Endothelial cell of umbilical vein (primary cell): ENCODE results near the gene SCP2. TPM values are rescaled to one million over a fixed set of nuclear protein-coding genes. Genes with fewer than 3 reads are reported as not detected.

Source experiments
- BruUV-seq: library from RNA; stranded (reverse); fragments of 400-500 nt; replicated peaks from 2 replicates; lab custom pipeline; 2021; lab: Mats Ljungman, UMichigan
- CTCF ChIA-PET: fragments of 300-600, 350-600 bp; sonication (Branson Sonifier 250); formaldehyde crosslinking; loops from one replicate; lab custom pipeline; 2021; ENCODE audit warnings: antibody characterized with exemption, inconsistent platforms; lab: Charles Lee
- POLR2A ChIA-PET: fragments of 300-600, 350-600 bp; sonication (Branson Sonifier 250); formaldehyde crosslinking; loops from one replicate; lab custom pipeline; 2021; ENCODE audit warnings: antibody characterized with exemption, inconsistent platforms; lab: Charles Lee
- DNase-seq: peaks from one replicate; pipeline ENCODE4 v3.0.0-alpha.2; 2011; ENCODE audit warnings: low read depth, low spot score
- FAIRE-seq: peaks from 2 replicates; lab custom pipeline; 2011; peaks lifted over from hg19 to GRCh38; lab: Jason Lieb, UNC
- H2AFZ ChIP-seq: 2 replicates; pipeline ENCODE4 v1.6.0; 2012; ENCODE audit warnings: low read depth, low read length, control low read depth, inconsistent platforms
- H3K27ac ChIP-seq: 2 replicates; pipeline ENCODE4 v1.5.1; 2011; ENCODE audit warnings: low read depth, mild to moderate bottlenecking, control low read depth, low read length, moderate library complexity; ENCODE audit not compliant: insufficient read depth
- H3K27me3 ChIP-seq, 2 experiments: 2 replicates each; pipeline versions ENCODE4 v1.6.0 to v1.6.1; 2011; ENCODE audit warnings: low read length in 2 of 2, mixed read lengths in 1 of 2; ENCODE audit not compliant: control insufficient read depth in 2 of 2, insufficient read depth in 2 of 2
- H3K36me3 ChIP-seq, 2 experiments: 2 replicates in 1 of 2; 3 replicates in 1 of 2; pipeline ENCODE4 v1.5.1; 2011; ENCODE audit warnings: low read length in 2 of 2, mild to moderate bottlenecking in 1 of 2, moderate library complexity in 1 of 2; ENCODE audit not compliant: control insufficient read depth in 2 of 2, insufficient read depth in 2 of 2; ENCODE audit errors: extremely low read depth in 1 of 2
- H3K4me1 ChIP-seq: 3 replicates; pipeline ENCODE4 v1.5.1; 2011; ENCODE audit warnings: mild to moderate bottlenecking, low read length; ENCODE audit not compliant: control insufficient read depth, insufficient read depth; ENCODE audit errors: extremely low read depth
- H3K4me2 ChIP-seq: 2 replicates; pipeline ENCODE4 v1.6.1; 2011; ENCODE audit warnings: low read length, control low read depth, mixed read lengths; ENCODE audit not compliant: insufficient read depth
- H3K4me3 ChIP-seq, 3 experiments: fragments of 200-600 bp in 1 of 3; sonication (generic), shearing (Covaris generic) in 1 of 3; replicated peaks in 1 of 3; 2 replicates each; pipeline ENCODE4 v1.5.1; 2011 to 2016; ENCODE audit warnings: control low read depth in 3 of 3, low read length in 3 of 3, mild to moderate bottlenecking in 2 of 3, inconsistent platforms in 1 of 3, low read depth in 1 of 3, moderate library complexity in 1 of 3; ENCODE audit not compliant: insufficient read depth in 1 of 3
- H3K79me2 ChIP-seq: 2 replicates; pipeline ENCODE4 v1.6.0; 2012; ENCODE audit warnings: low read length, inconsistent platforms; ENCODE audit not compliant: control insufficient read depth, insufficient read depth
- H3K9ac ChIP-seq: replicated peaks from 2 replicates; pipeline ENCODE3; 2011; ENCODE audit warnings: low read length, control low read depth; ENCODE audit not compliant: insufficient read depth; ENCODE audit errors: extremely low read depth
- H3K9me1 ChIP-seq: replicated peaks from 3 replicates; pipeline ENCODE4 v1.6.0; 2011; ENCODE audit warnings: mild to moderate bottlenecking, low read length; ENCODE audit not compliant: control insufficient read depth, insufficient read depth; ENCODE audit errors: extremely low read depth
- H3K9me3 ChIP-seq: replicated peaks from 2 replicates; pipeline ENCODE4 v1.5.1; 2012; ENCODE audit warnings: low read length, inconsistent platforms; ENCODE audit not compliant: control insufficient read depth, insufficient read depth
- H4K20me1 ChIP-seq: replicated peaks from 2 replicates; pipeline ENCODE3; 2011; ENCODE audit warnings: mild to moderate bottlenecking, low read length; ENCODE audit not compliant: control insufficient read depth, insufficient read depth; ENCODE audit errors: extremely low read depth
- CTCF ChIP-seq, 2 donors: IDR thresholded peaks; 1 replicate in 1 of 2; 2 replicates in 1 of 2; pipeline ENCODE4 v1.5.1; 2011; ENCODE audit warnings: low read length in 2 of 2, mild to moderate bottlenecking in 2 of 2, moderate library complexity in 2 of 2, control low read depth in 1 of 2, inconsistent platforms in 1 of 2, low read depth in 1 of 2; ENCODE audit not compliant: insufficient read depth in 1 of 2; ENCODE audit errors: extremely low read depth in 1 of 2
- EZH2 ChIP-seq: IDR thresholded peaks from 2 replicates; pipeline ENCODE4 v1.6.1; 2012; ENCODE audit warnings: borderline replicate concordance, low read depth, mild to moderate bottlenecking, moderate library complexity, low read length, inconsistent platforms; ENCODE audit not compliant: severe bottlenecking
- FOS ChIP-seq: IDR thresholded peaks from 2 replicates; pipeline ENCODE4 v1.6.1; 2011; ENCODE audit warnings: mild to moderate bottlenecking, low read length, moderate library complexity, borderline replicate concordance; ENCODE audit not compliant: insufficient read depth
- GATA2 ChIP-seq: IDR thresholded peaks from 2 replicates; pipeline ENCODE4 v1.7.0; 2011; ENCODE audit warnings: low read depth, mild to moderate bottlenecking, moderate library complexity, mixed read lengths, low read length; ENCODE audit not compliant: insufficient read length, insufficient read depth
- JUN ChIP-seq: IDR thresholded peaks from 2 replicates; pipeline ENCODE4 v1.6.1; 2011; ENCODE audit warnings: borderline replicate concordance, low read depth; ENCODE audit not compliant: insufficient read length, insufficient read depth
- POLR2AphosphoS5 ChIP-seq: IDR thresholded peaks from 2 replicates; pipeline ENCODE4 v1.6.1; 2012; ENCODE audit warnings: low read depth, mild to moderate bottlenecking, control low read depth, low read length, moderate library complexity; ENCODE audit not compliant: insufficient read depth
- dilution Hi-C: fragments of 300-500 bp; cut with MboI; formaldehyde crosslinking; loops from one replicate; pipeline ENCODE4 v1.15.0; 2019; ENCODE audit warnings: low sequenced_read_pairs; ENCODE audit not compliant: extremely low pct_ligation_motif_present
- intact Hi-C: fragments of 100-400 bp; cut with micrococcal nuclease; formaldehyde crosslinking; loops from one replicate; pipeline ENCODE4 v1.10.0; 2022
- polyA plus RNA-seq, 4 experiments: library from polyadenylated mRNA; depleted of rRNA in 3 of 4; stranded (reverse) in 3 of 4; unstranded in 1 of 4; fragments of >200 nt; gene quantifications; 2 replicates each; pipeline versions ENCODE4 v1.2.1 to v1.2.3, GENCODE V29; 2011 to 2012; ENCODE audit warnings: missing spikeins in 1 of 4
- total RNA-seq: library from RNA; stranded (reverse); gene quantifications from 2 replicates; pipeline ENCODE4 v1.2.3, GENCODE V29; 2021

SCP2 gene
- total and polyA plus RNA-seq, 2 donors (not counting 3 experiments of a cell fraction or from before 2014, with no cell fraction given), result 42.4 to 92.7 TPM

- CTCF ChIA-PET, result no interaction called here
- Histone ChIP-seq H3K4me2 (no peak overlapping the region), H3K9me3 (no peaks in the 10 kb centered on the region), H3K36me3 (no peaks in the 10 kb centered on the region), H3K9ac (no peak overlapping the region), H3K27ac (no peak overlapping the region), H3K9me1 (no peaks in the 10 kb centered on the region), H3K4me3 (no peak overlapping the region), H3K79me2 (no peaks in the 10 kb centered on the region), H4K20me1 (no peaks in the 10 kb centered on the region), H2AFZ (no peak overlapping the region), H3K4me1 (no peaks in the 10 kb centered on the region), H3K27me3 (no peaks in the 10 kb centered on the region)
- FAIRE-seq (no peak), DNase-seq (no peak)
- intact Hi-C loops (no loop called here), dilution Hi-C loops (no loop called here)
- no TSS peak for BruUV-seq
- TF ChIP-seq POLR2AphosphoS5, result no peak
- TF ChIP-seq JUN, result no peak
- TF ChIP-seq CTCF (IDR thresholded peaks at IDR 0.05; ENCODE audit: extremely low read depth in 1 of 2, insufficient read depth in 1 of 2, low read depth in 1 of 2, low read length in 2 of 2), result no peak
- no peak for TF ChIP-seq FOS
- TF ChIP-seq GATA2, result no peak
- TF ChIP-seq EZH2, result no peak
- POLR2A ChIA-PET, result no interaction called here
Measured at GRCh38 chr1:53075206-53075605, 148.1 kb downstream of the SCP2 start.
